Liver (tissue), 3 donors: ENCODE data around the gene IGF1R.

Experiments used
- ATF3 ChIP-seq: IDR thresholded peaks from 2 replicates; pipeline ENCODE4 v1.6.1; 2016; ENCODE audit warnings: antibody characterized with exemption
- CTCF ChIP-seq: fragments of 150-350 bp; IDR thresholded peaks from 2 replicates; pipeline ENCODE4 v1.5.1; 2017; ENCODE audit warnings: improper control_type of control experiment, low read depth, low read length; ENCODE audit not compliant: missing input control
- EGR1 ChIP-seq, 2 donors: IDR thresholded peaks; 2 replicates each; pipeline ENCODE4 v1.6.1; 2016 to 2018; ENCODE audit warnings: antibody characterized with exemption in 2 of 2, low read depth in 2 of 2
- FOXA1 ChIP-seq: IDR thresholded peaks from 2 replicates; pipeline ENCODE4 v1.6.1; 2016; ENCODE audit warnings: antibody characterized with exemption
- JUND ChIP-seq, 2 donors: IDR thresholded peaks; 2 replicates each; pipeline ENCODE4 v1.6.1; 2016; ENCODE audit warnings: antibody characterized with exemption in 2 of 2
- MAX ChIP-seq: IDR thresholded peaks from 2 replicates; pipeline ENCODE4 v1.6.1; 2016; ENCODE audit warnings: antibody characterized with exemption
- NR2F2 ChIP-seq: IDR thresholded peaks from 2 replicates; pipeline ENCODE4 v1.6.1; 2016; ENCODE audit warnings: antibody characterized with exemption
- RAD21 ChIP-seq, 2 donors: IDR thresholded peaks; 2 replicates each; pipeline ENCODE4 v1.6.1; 2016; ENCODE audit warnings: antibody characterized with exemption in 2 of 2, mild to moderate bottlenecking in 2 of 2
- REST ChIP-seq: IDR thresholded peaks from 2 replicates; pipeline ENCODE4 v1.6.1; 2016; ENCODE audit warnings: antibody characterized with exemption, mild to moderate bottlenecking
- SP1 ChIP-seq: IDR thresholded peaks from 2 replicates; pipeline ENCODE4 v1.6.1; 2018; ENCODE audit warnings: antibody characterized with exemption, mild to moderate bottlenecking
- TAF1 ChIP-seq: conservative IDR thresholded peaks from 2 replicates; pipeline ENCODE4 v1.6.1; 2016; ENCODE audit warnings: antibody characterized with exemption, mild to moderate bottlenecking
- YY1 ChIP-seq: IDR thresholded peaks from 2 replicates; pipeline ENCODE4 v1.6.1; 2016; ENCODE audit warnings: antibody characterized with exemption, mild to moderate bottlenecking
- donor health status: healthy.
- donor health status: healthy.

- no peak for TF ChIP-seq CTCF
- TF ChIP-seq MAX, result no peak
- TF ChIP-seq REST, result no peak
- TF ChIP-seq RAD21 (IDR thresholded peaks at IDR 0.05), result no peak
- no peak for TF ChIP-seq NR2F2
- no peak for TF ChIP-seq YY1
- TF ChIP-seq ATF3, result no peak
- TF ChIP-seq SP1, result no peak
- no peak for TF ChIP-seq EGR1 (IDR thresholded peaks at IDR 0.05; ENCODE audit: low read depth in 2 of 2)
- TF ChIP-seq TAF1, result no peak
- no peak for TF ChIP-seq JUND (IDR thresholded peaks at IDR 0.05)
- no peak for TF ChIP-seq FOXA1
Measured at GRCh38 chr15:98868564-98868963, 220.2 kb downstream of the IGF1R start.
